ENCODE results near the gene WLS.

WLS gene

DNA sequence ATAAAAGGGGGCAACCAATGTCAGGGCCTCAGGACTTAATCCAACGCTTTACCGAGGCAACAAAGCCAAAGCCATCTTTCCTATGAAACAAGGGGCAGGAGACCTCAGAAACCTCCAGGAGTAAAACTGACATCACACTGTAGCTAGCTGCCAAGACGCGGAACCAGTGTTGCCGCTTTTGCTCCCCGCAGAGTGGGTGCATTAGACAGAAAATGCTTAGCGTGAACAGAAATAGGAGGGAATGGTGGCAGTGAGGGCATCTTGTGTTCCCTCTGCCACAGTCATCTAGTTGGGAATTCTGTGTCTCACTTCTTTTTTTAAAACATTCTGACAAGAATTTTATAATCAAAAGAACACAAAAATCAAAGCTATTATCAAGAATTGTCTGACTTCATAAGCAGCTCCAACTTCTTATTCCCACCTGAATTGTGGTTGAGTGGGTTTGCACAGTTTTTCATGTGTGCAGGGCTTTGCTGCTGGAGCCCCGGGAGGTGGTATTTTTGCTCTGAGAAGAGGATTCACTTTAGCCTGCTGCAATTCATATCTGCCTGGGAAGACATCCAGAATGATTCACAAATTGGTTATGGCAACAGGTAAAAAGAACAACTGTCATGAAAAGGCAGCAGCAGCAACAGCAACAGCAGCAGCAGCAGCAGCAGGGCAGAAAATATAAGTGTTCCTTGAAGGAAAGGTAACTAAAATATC, 99.7 kb downstream of the WLS start:
- no peak for DNase-seq (ENCODE audit: low spot score)

DNA sequence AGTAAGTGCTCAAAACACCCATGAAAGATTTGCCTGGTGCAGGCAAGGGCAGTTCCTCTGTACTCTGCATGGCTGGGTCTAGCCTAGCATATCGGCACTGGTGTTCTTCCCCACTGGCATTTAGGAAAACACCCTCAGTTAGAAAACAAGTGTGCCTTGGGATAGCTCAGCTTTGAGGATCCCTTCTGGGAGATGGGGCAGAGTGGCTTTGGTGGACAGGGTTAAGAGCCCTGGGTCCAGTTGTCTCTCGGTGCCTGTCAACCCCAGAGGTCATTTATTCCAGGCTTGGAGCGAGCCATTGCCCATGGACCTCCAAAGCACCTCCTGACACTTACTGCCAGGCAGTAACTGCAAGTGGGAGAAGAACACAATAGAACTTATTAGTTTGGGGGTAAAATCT, 101.1 kb downstream of the WLS start:
- no peak for DNase-seq (ENCODE audit: low spot score)

- no peak for DNase-seq (ENCODE audit: low spot score)
Observed at GRCh38 chr1:68129536-68130250, 102.6 kb downstream of the WLS start.

GRCh38 chr1:68128820-68129219, 103.5 kb downstream of the WLS start:
- no peak for DNase-seq (ENCODE audit: low spot score)

GRCh38 chr1:68128157-68128556, 104.2 kb downstream of the WLS start:
- DNase-seq (ENCODE audit: low spot score): no peak

GRCh38 chr1:68121536-68121935, 110.8 kb downstream of the WLS start:
- DNase-seq (ENCODE audit: low spot score): no peak

DNA sequence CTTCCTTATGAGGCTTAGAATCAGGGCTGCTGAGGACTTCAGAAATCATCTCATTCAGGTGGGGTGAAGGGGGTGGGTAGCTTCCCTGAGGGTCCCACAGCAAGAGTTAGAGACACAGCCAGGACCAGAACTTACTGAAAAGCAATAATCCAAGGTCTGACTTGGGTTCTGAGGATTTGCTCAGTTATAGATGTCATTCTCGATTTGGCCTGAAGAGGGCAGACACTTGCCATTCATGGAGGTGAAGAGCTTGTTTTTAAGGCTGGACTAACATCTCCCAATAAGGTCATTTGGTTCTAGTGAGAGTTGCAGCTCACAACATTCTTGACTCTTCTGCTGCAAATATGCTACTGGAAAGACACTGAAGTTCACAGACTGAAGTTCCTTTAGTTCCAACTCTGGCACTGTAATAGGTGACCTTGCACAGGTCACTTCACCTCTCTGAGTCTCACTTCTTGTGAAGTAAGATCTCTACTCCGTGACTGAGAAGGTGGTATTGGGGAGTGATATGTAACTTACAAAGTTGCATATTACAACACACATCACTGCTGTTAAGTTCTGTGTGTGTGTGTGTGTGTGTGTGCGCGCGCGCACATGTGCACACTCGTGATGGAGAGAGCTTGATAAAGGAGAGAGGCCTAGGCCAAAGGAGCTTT, 112.1 kb downstream of the WLS start:
- DNase-seq (ENCODE audit: low spot score): peak; percentile 34

DNA sequence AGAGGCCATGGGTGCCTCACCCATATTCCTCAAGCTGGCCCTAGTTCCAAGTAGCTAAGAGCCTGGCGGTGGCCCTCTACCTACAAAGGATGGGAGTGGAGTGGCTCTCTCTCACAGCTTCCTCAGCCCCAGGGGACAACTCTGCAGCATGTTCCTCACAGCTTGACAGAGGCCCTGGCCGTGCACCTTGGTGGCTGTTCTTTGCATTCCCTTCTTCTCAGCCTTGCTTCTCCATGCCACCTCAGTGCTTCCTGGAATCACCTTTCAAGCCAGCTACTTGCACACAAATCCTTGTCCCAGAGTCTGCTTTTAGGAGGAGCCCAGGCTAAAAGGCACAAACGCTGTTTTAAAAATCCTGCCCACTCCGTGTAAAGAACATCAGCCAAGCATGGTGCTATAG, 112.9 kb downstream of the WLS start:
- no peak for DNase-seq (ENCODE audit: low spot score)

- no peak for DNase-seq (ENCODE audit: low spot score)
Observed at GRCh38 chr1:68117416-68117815, 114.9 kb downstream of the WLS start.

DNA sequence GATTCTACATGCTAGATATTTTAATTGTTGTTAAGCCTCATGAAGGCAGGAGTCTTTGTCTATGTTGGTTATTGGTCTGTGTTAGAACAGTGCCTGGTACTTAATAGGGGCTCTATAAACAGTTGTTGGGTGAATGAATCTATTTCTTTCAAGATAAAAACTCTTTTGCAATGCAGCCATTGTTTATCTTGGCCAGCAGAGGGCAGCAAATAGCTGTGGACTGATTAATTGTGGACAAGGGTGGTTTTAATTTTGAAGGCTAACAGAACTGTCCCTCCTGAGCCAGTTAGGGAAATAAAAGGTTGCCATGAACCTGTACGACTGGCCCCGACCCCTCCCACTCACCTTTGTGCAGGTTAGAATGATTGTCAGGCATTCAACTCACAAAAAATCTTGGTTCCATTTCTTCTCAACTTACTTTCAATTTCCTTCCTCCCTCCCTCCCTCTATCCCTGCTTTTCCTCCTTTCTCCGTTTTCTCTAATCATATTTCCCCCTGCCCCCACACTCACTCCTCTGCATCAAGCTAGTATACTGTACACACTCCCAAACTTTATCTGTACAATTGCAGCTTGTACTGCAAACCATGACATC, 115.6 kb downstream of the WLS start:
- DNase-seq (ENCODE audit: low spot score): no peak

DNA sequence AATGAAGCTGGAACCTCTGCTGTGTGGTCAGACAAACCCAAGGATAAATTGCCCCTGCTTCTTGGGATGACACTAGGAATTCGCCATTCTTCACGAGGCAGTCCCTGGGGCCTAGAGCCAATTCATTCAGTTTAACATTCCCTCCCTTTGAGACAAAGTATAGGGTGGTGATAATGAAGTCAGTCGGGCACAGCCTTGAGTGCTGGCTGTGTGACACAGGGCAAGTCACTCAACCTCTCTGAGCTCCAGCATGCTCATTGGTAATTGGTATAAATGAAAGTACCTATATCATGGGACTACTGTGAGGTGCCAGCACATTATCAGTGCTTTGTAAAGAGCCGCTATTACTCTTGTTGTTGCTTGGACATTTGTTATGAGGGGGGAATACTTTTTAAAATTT, 117.0 kb downstream of the WLS start:
- DNase-seq (ENCODE audit: low spot score): no peak

- DNase-seq (ENCODE audit: low spot score): no peak
Observed at GRCh38 chr1:68113966-68114365, 118.4 kb downstream of the WLS start.

DNA sequence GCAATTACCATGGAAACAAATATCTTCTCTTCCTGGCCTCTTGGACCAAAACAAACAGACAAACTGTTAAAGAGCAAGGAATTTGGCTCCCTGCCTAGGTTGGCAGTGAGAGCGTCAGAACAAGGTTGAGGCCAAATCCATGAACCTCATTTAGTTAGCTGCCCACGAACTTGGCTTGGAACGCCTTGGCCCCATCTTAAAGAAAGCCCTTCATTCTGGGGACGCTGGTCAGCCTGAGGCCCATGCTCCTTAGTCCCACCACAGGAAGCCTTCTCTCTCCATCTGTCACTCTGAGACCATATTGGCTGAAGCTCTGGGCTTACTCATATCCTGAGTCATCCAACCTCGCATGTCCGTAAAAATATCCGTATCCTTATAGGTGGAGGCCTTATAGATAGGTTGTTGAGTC, 119.5 kb downstream of the WLS start:
- DNase-seq (ENCODE audit: low spot score): no peak

DNA sequence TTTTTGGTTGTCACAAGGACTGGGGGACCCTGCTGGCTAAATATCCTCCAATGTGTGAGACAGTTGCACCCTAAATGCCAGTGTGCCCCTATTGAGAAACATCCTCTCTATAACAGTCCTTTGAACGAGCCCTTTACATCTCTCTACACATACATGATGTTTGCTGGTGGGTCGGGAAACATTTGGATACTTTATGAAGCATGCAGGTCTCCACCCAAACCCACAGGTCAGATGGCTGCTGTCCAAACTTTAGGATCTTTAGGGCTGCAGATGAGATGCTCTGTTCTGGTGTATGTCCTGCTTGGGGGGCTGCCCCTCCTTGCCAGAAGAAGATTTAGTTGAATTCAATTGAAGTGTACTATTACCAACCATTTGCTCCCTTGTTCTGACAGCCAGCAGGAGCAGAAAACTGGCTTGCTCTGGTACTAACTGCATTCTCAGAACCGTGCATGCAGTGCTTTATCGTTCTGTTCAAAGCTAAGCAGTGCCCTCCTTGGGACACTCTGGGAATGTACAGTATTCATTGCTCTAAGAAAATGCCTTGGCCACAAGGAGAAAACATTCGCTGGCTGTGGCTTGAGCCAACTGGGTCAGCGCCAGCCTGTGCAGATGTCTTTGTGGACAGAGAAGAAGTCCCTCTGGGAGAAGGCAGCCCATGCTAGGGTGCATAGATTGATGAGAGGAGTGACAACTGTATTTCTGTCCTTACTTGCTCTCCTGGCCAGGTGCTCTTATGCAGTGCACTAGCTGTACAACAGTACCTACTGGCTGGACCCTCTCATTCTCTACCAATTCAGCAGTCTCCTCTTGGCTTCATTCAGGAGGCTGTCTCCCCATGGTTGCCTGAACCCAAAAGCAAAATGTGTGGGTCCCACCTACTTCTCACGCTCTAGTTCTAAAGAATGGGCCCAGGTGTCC, 120.5 kb downstream of the WLS start:
- DNase-seq (ENCODE audit: low spot score): peak; percentile 21

- no peak for DNase-seq (ENCODE audit: low spot score)
Observed at GRCh38 chr1:68107771-68108170, 124.6 kb downstream of the WLS start.

DNA sequence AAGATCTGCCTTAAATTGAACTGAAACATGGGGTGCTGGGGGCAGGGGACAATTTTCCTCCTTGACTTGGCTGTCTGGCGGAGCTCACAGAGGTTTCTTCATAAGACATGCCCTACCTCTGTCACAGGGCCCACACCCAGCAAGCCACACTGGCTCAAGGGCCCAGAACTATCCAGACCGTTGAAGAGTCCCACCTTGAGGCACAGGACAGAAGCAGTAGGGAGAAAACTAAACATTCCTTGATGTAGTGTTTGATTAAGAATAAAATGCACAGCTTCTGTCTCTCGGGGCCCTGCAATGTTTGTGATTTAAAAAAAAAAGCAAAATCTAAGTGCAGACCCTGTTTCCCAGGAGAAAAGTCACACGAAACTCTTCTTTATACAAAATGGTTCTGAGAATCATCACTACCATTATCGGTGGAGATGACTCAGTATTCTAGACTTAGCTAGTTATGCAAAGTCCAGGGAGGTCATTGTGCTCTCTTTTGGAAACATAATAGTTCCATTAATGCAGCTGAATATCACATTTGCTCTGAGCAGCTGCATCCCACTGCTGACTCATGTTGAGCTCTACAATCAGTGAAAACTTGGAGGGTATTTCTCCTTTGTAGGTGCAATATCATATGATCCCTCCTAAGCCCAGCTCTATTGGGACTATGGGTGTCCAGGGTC, 128.3 kb downstream of the WLS start:
- DNase-seq (ENCODE audit: low spot score): no peak

DNA sequence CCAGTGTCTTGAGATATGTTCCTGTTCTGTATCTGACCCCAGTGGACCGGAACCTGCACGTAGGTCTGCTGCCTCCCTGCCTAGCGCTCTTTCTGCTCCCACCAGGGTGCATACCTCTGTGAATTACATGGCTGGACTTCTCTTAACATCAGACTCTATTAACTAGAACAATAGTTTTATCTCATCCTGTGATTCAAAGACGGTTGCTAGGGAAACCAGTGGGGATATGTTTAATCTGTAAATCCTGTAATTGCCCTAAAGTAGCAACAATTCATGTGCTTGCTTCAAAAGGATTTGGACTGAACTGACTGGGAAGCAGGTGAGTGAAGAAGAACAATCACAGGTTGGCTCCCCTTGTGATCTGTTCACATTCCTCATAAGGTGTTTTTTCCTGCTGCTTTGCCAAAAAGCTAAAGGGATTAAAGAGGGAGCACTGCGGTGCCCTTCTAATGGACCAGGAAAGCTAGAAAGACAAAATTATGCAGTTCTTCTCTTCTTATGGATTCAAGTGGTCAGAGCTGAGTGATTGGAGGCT, 129.2 kb downstream of the WLS start:
- DNase-seq (ENCODE audit: low spot score): no peak

- no peak for DNase-seq (ENCODE audit: low spot score)
Observed at GRCh38 chr1:68101829-68102228, 130.5 kb downstream of the WLS start.

DNA sequence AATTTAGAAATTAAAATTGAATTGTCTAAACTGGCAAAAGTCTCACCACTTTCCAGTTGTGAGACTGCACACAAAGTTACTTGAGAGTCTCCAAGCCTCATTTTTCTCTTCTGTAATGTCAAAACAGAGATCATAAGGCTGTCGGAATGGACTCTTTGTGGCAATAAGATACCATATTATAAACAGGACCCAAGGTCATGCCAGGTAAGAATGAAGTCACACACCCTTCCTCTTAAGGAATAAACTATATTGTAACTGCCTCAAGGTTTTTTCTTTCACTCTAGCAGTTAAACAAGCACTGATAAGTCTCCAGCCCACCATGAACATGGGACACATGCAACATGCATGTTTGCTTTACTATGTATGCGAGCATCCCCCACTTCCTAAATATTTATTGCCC, 131.8 kb downstream of the WLS start:
- DNase-seq (ENCODE audit: low spot score): no peak

GRCh38 chr1:68093737-68094136, 138.6 kb downstream of the WLS start:
- DNase-seq (ENCODE audit: low spot score): no peak

DNA sequence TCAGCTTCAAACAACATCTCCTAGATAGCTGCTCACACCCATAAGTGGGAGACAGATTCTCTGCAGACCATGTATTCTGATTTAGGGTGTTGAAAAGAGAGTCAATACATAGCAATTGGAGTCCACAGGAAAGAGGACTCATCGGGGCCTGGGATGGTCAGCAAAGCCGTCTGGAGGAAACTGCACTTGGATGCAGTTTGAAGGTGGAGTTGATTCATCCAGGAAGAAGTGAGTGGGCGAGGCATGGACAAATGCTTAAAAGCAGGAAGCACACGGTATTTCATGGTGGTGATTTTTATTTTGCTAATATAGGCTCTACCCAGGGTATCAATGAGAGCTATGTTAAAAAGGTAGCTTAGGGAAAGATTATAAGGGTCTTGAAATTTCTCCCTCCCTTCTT, 145.1 kb downstream of the WLS start:
- DNase-seq (ENCODE audit: low spot score): no peak
